ENCODE measurements around the gene CHD6.

DNA sequence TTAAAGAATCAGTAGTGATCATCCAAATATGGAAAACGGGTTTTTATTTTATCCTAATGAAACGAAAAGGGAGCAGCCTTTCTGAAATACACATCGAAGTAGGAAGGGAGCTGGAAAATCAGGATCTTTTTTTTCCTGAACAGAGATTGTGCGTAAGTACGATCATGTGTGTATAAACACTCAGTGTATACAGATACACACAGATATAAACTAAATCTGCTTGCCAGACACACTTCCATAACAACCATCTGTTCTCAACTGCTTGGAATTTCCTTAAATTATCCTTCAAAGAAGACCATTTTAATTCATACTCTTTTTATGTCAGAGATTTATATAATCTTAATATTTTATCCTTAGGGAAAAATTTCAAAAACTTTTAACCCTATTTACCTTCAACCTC lies 110.7 kb downstream of the CHD6 start:
- TF ChIP-seq POLR2A (IDR thresholded peaks at IDR 0.05; ENCODE audit: low read depth, low read length) (no peak), TAF1 (IDR thresholded peaks at IDR 0.05; ENCODE audit: borderline replicate concordance, low read depth, low read length) (no peak), POLR2AphosphoS5 (IDR thresholded peaks at IDR 0.05; ENCODE audit: low read depth, low read length) (no peak)

All from GM12892 (cell line).